Stimulated activated CD4-positive, alpha-beta T cell treated with anti-CD3 and anti-CD28 coated beads, Interleukin-15, amount 100 ng/mL, for 24 hours (primary cell): ENCODE results near the gene ZFPM1.
A peak's percentile ranks its signal among the peaks of the same experiment; 100 is the strongest.

Experiments used
- DNase-seq: peaks from one replicate; pipeline ENCODE4 v3.0.0-alpha.2; 2020

Gene ZFPM1

GRCh38 chr16:88502776-88503280 lies 49.7 kb downstream of the ZFPM1 start:
- DNase-seq = no peak

- DNase-seq = no peak
Observed at GRCh38 chr16:88503374-88503770, 50.3 kb downstream of the ZFPM1 start.

DNA sequence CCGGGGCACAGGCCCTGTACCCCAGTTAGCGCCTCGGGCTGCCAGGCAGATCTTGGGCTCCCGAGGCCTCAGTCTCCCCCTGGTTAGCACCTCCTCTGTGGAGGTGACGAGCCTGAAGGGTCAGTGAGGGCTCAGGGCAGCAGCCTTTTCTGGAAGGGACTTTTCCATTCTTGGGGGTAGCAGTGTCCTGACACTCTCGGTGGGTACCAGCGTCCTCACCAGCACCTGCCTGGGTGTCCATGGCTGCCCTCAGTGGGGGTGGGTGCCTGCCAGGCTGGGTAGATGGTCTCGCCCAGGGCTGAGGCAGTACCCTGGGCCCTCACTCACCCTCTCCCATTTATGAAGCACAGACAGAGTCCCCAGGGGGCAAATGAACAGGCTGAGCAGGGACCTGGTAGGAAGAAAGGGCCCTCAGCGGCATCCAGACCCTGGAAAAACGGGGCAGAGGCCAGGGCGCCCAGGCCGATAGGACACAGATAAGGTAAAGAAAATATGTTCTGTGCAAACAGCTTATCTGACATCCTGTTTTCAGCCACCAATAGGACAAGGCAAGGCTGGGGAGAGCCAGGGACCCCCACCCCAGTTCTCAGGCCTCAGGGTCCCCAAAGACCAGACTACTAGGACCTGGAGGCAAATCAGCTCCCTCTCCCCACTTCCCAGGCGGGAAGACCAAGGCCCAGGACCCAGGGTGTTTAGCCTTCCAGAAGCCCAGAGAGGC lies 50.9 kb downstream of the ZFPM1 start:
- no peak for DNase-seq

- no peak for DNase-seq
Observed at GRCh38 chr16:88504489-88505404, 51.7 kb downstream of the ZFPM1 start.

DNA sequence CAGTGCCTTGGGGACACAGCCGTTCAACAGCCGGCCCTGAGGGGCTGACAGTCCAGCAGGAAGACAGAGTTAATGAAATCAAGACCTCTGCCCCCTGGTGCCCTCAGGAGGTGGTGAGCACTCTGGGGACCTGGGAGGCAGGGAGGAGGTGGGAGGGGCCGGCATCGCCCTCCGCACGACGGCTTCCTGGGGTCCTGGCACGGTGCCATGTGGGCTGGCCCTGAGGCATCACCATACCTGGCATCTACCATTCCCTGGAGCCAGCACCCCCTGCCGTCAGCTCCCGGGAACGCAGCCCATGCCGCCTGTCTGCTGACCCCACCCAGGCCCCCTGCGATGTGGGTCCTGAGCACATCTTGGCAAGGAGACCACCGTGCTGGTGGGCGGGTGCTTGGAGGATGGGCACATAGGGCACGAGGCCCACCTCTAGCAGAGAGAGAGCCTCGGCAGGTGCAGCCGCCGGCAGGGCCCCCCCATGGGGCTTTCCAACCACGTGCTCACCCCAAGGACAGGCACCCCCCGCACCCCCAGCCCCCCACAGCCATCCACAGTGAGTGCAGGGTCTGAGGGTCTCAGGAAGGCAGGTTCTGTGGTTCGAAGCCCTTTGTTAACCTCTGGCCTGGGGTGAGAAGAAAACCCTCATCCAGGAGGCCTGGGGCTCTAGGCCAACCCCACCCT lies 52.5 kb downstream of the ZFPM1 start:
- peak; percentile 71 for DNase-seq

GRCh38 chr16:88506723-88507122 lies 53.6 kb downstream of the ZFPM1 start:
- DNase-seq = no peak

- DNase-seq = no peak
Observed at GRCh38 chr16:88507231-88507743, 54.2 kb downstream of the ZFPM1 start.

- no peak for DNase-seq
Observed at GRCh38 chr16:88508376-88508867, 55.3 kb downstream of the ZFPM1 start.

DNA sequence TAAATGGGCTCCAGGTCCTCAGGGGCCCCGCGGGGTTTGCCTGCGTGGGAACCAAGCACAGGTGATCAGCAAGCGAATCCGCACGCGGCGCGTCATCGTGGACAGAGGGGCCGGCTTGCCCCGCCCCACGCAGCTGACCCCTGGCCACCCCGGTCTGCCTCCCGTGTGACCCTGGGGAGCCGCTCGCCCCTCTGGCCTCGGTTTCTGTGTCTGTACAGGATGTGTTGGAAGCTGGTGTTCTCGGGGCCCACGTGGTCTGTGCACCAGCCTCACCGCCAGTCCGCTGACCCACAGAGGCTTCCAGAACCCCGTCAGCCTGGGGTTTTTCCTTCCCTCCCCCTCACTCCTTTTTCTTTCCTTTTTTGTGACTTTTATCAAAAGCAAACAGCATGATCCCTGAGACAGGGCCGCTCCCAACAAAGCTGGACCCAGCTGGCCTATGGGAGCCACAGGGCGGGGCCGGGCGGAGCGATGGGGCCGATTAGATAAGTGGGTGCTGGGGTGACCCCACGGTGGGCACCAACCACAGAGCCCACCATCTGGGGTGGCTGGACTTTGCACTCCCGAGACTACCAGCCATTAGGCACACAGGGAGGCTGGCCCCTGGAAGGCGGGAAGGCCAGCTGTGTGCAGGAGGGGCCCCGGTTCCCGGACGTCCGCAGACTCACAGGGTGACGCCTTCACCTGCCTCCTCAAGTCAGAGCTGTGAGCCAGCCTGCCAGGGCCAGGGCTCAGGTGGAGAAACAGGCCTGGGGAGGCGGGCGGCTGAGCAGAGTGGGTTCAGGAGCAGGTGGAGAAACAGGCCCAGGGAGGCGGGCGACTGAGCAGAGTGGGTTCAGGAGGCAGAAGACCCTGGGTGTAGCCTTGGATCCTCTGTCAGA lies 56.0 kb downstream of the ZFPM1 start:
- DNase-seq = no peak

- DNase-seq = no peak
Observed at GRCh38 chr16:88509749-88510069, 56.6 kb downstream of the ZFPM1 start.

- DNase-seq = no peak
Observed at GRCh38 chr16:88510091-88510994, 57.3 kb downstream of the ZFPM1 start.

DNA sequence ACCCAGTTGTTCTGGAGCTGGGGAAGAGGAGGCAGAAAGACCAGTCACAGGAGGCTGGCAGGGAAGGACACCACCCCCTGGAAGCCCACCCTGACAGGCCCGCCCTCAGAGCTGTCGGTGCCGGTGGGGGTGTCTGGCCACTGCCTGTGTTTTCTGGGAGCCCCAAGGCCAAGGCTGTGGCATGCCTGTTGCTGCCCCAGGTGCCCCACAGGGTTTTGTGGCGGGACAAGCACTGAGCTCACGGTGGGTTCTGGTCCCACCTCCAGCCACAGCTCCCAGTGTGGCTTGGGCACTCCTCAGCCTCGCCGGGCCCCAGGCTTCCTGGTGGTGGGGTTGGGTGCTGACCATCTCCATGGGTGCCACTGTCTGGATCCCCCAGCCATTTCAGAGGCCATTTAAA lies 58.0 kb downstream of the ZFPM1 start:
- DNase-seq = no peak

DNA sequence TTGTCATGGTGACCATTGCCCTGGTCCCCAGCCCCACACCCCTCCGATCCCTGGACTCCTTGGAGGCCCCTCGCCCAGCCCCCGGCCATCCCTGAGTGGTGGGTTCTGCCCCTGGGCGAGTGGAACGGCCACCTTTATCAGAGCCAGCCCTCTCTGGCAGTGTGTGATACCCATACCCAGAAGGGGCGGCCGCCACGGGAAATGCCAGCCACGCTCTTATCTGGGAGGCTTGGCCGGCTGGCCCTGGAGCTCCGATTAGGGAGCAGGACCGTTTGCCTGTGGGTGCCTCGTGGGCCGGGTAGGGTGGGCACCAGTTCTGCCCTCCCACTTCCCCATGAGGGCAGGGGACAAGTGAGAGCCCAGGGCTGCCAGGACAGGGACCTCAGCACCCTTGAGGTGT lies 58.8 kb downstream of the ZFPM1 start:
- no peak for DNase-seq

DNA sequence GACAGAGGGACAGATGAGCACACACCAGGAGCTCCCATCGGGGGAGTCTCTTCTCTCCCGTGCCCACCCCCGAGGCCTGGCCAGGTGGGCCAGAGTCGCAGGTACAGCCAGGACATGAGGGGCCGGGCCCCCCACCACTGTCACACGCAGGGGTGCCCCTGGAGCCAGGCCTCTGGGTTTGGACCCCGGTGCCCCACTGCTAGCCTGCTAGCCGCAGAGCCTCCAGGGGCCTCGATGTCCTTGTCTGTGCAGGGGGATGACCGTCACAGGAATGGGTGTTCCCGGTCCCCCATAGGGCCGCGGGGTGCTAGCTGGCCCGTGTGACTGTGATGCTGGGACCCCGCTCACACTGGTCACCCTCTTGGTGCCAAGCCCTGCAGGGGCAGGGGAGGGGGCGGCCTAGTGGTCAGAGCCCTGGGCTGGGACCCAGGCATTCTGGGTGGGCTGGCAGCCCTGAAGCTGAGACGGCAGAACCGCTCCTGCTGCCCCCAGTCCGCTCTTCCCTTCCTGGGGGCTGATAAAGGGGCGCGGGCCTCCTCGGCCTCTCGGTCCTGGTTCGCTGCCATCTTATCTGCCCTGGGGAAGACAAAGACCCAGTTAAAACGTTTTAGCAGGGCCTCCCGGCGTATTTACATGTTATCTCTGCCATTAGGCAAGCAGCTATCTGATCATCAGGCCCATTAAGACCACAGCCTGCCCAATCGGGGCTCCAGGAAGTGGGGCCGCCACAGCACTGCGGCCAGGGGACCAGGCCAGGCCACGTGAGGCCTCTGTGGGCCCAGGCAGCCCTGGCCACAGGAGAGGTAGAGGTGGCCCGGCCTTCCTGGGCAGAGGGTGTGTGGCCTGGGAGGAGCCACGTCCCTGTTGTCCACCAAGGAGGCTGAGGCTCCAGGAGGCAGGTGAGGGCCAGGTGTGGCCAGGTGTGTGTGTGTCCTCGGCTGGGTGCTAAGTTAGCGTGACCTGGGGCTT lies 59.9 kb downstream of the ZFPM1 start:
- DNase-seq = no peak

GRCh38 chr16:88514070-88514469 lies 61.0 kb downstream of the ZFPM1 start:
- no peak for DNase-seq

GRCh38 chr16:88514526-88515232 lies 61.6 kb downstream of the ZFPM1 start:
- no peak for DNase-seq

DNA sequence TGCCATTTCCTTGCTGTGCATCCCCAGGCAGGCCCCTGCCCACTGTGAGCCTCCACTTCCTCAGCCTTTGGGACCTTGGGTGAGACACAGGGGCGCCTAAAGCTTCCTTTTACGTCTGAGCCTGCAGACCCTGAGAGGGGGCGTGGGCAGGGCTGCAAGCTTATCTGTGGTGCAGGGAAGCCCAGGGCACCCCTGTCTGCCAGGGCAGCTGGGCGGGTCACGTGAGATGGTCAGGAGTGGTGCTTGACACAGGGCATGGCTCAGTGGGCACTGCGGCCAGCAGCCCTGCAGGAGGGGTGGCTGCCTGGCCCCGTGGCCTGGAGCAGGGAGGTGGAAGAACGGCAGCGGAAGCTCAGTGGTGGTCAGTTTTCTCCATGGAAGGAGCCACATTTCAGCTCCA lies 62.3 kb downstream of the ZFPM1 start:
- no peak for DNase-seq

- no peak for DNase-seq
Observed at GRCh38 chr16:88515925-88516594, 63.0 kb downstream of the ZFPM1 start.
